ENCODE results near the gene LSS.

- TF ChIP-seq CTCF (IDR thresholded peaks at IDR 0.05; ENCODE audit: insufficient read depth, low read depth, low read length) (no peak), EZH2 (IDR thresholded peaks at IDR 0.05; ENCODE audit: insufficient read depth, low read length) (no peak)
Observed at GRCh38 chr21:46193829-46194373, 34.7 kb downstream of the LSS start.

All from astrocyte (in vitro differentiated cells and primary cell).